IMR-90 (cell line): ENCODE results near the gene FAM168A. TPM values are rescaled to one million over a fixed set of nuclear protein-coding genes. Genes with fewer than 3 reads are reported as not detected.

Experiments
- RAD21 ChIP-seq: IDR thresholded peaks from 2 replicates; pipeline ENCODE4 v1.6.1; 2012; ENCODE audit warnings: low read length, improper control_type of control experiment
- microRNA-seq, 2 experiments: library from miRNA; stranded (forward) in 1 of 2; unstranded in 1 of 2; fragments of 10-50 nt in 1 of 2; fragments of <30 nt in 1 of 2; gene quantifications in 1 of 2; microRNA quantifications in 1 of 2; one replicate each; pipeline versions ENCODE3 to v1.1.0; 2013 to 2020; ENCODE audit not compliant: insufficient read depth in 1 of 2, insufficient read length in 1 of 2, unreplicated experiment in 1 of 2
- polyA plus RNA-seq, 3 experiments: library from polyadenylated mRNA; depleted of rRNA; stranded (reverse); fragments of >200 nt; gene quantifications; 2 replicates each; pipeline ENCODE4 v1.2.3, GENCODE V29; 2012; ENCODE audit warnings: low replicate concordance in 1 of 3
- small RNA-seq, 5 experiments: library from RNA; depleted of rRNA; stranded (forward); fragments of <200 nt; gene quantifications; one replicate each; pipeline ENCODE3, GENCODE V24; 2012
- total RNA-seq: library from RNA; depleted of rRNA; stranded (reverse); fragments of >200 nt; gene quantifications from 2 replicates; pipeline ENCODE4 v1.2.3, GENCODE V29; 2012; rRNA removed
- TF ChIP-seq, protein P1 (sequence below): fragments of 150-350 bp; IDR thresholded peaks from 2 replicates; pipeline ENCODE4 v1.6.1; 2017; ENCODE audit warnings: mild to moderate bottlenecking, antibody characterized with exemption, low read length, low read depth

The FAM168A gene
- total and polyA plus RNA-seq, 2 of the 4 experiments (the other 2 are of a cell fraction) = 13.1 to 22.8 TPM

DNA sequence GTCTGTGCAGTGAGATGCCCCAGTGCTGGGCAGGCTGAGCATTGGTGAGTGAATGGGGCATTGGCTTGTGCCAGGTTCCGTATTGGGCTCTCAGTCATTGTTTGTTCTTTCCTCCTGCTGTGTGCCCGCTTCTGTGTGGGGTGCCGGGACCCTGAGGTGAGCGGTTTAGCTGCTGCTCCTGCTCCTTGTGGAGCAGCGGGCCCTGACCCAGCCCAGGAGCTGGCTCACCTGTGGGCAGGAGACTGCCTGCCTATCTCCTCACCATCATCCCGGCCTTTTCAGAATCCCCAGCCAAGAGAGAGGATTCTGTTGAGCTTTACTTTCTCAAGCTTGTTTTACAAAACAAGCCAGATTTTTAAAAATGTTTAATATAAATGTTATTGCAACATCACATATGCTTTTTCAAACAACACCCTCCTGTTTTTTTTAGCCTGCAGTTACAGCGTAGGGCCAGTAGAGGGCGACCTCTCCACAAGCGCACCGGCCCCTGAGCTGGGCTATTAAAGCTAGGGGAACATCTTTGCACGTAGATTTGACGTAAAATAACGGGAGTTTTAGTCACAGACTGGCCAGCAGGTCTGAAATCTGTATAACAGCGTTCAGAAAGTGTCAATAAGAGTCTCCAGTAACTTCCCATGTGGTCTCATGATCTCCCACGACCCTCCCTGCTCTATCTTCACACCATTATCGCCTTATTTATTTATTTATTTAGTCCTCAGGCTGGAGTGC, 246.8 kb downstream of the FAM168A start (continued):
- TF ChIP-seq, protein P1, sequence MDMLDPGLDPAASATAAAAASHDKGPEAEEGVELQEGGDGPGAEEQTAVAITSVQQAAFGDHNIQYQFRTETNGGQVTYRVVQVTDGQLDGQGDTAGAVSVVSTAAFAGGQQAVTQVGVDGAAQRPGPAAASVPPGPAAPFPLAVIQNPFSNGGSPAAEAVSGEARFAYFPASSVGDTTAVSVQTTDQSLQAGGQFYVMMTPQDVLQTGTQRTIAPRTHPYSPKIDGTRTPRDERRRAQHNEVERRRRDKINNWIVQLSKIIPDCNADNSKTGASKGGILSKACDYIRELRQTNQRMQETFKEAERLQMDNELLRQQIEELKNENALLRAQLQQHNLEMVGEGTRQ = no peak
- TF ChIP-seq RAD21 = peak; percentile 74

Small RNA genes lying within 50 kb of the gene (microRNA-seq; reads per million reads assigned to microRNA genes)
- gene AP000763.2 (ENCODE audit: insufficient read depth, insufficient read length) (not detected), gene HMGN2P38 (ENCODE audit: insufficient read depth, insufficient read length) (not detected)

Small RNA genes lying within 50 kb of the gene (small RNA-seq; reads per million reads assigned to genes)
- gene AP000763.2 (0 to 1.1 (median 0) reads per million in 5 experiments), gene HMGN2P38 (0 reads per million in 5 experiments)

Other genes starting within 250 kb of the FAM168A start
- 2.3 and 3.1 TPM in 2 replicates for gene RELT, start 221.7 kb downstream of the FAM168A start, total RNA-seq
- 5.3 and 6.5 TPM in 2 replicates for gene RELT, start 221.7 kb downstream of the FAM168A start, polyA plus RNA-seq (2012; rRNA removed)
- gene PLEKHB1, start 48.5 kb upstream of the FAM168A start, total RNA-seq = under 0.01 and 0.36 TPM in 2 replicates
- gene PLEKHB1, start 48.5 kb upstream of the FAM168A start, polyA plus RNA-seq (2012; rRNA removed) = 0.79 and 0.86 TPM in 2 replicates
- gene RAB6A, start 163.0 kb upstream of the FAM168A start, total RNA-seq = 81.0 and 120 TPM in 2 replicates
- gene RAB6A, start 163.0 kb upstream of the FAM168A start, polyA plus RNA-seq (2012; rRNA removed) = 57.9 and 65.5 TPM in 2 replicates
- 24.0 and 30.3 TPM in 2 replicates for gene MRPL48, start 189.8 kb upstream of the FAM168A start, total RNA-seq
- gene MRPL48, start 189.8 kb upstream of the FAM168A start, polyA plus RNA-seq (2012; rRNA removed) = 29.4 and 30.6 TPM in 2 replicates